ENCODE data around the gene SKAP2. TPM values are rescaled to one million over a fixed set of nuclear protein-coding genes. Genes with fewer than 3 reads are reported as not detected.

The SKAP2 gene
- polyA plus RNA-seq, 1 donor from 2014 or later: 3.6 TPM

- Histone ChIP-seq H3K27ac (ENCODE audit: low read length) (no peak overlapping the region), H3K9me3 (ENCODE audit: low read length) (no peaks in the 10 kb centered on the region), H3K36me3 (ENCODE audit: insufficient read depth, low read length) (no peaks in the 10 kb centered on the region), H3K9me2 (ENCODE audit: insufficient read depth, low read length) (no peaks in the 10 kb centered on the region), H3K27me3 (ENCODE audit: insufficient read depth, low read depth, low read length) (peaks cover 80% of the 10 kb centered on the region), H3F3A (ENCODE audit: insufficient read depth, low read length, poor library complexity, severe bottlenecking) (no peaks in the 10 kb centered on the region), H3K79me2 (replicated peaks; ENCODE audit: insufficient read depth, low read length) (no peaks in the 10 kb centered on the region), H3K4me2 (ENCODE audit: low read length) (no peak overlapping the region), H4K20me1 (ENCODE audit: insufficient read depth) (no peaks in the 10 kb centered on the region), H3K9ac (ENCODE audit: low read length) (no peak overlapping the region), H2AFZ (ENCODE audit: low read depth, low read length) (no peak overlapping the region), H3K4me3 (ENCODE audit: low read length) (no peak overlapping the region)
- no peak for TF ChIP-seq EZH2 (IDR thresholded peaks at IDR 0.05; ENCODE audit: borderline replicate concordance, insufficient read depth, low read length, poor library complexity, severe bottlenecking)
- no peak for TF ChIP-seq SMC3 (conservative IDR thresholded peaks at IDR 0.05; ENCODE audit: poor library complexity)
- TF ChIP-seq TAF1 (IDR thresholded peaks at IDR 0.05; ENCODE audit: low read depth): no peak
- TF ChIP-seq REST (IDR thresholded peaks at IDR 0.05; ENCODE audit: borderline replicate concordance): no peak
- TF ChIP-seq POLR2AphosphoS5 (IDR thresholded peaks at IDR 0.05): peak; percentile 9
- no peak for TF ChIP-seq CTCF (IDR thresholded peaks at IDR 0.05; ENCODE audit: poor library complexity, severe bottlenecking)
- TF ChIP-seq EP300 (conservative IDR thresholded peaks at IDR 0.05; ENCODE audit: poor library complexity, severe bottlenecking): no peak
- TF ChIP-seq MXI1 (conservative IDR thresholded peaks at IDR 0.05; ENCODE audit: poor library complexity, severe bottlenecking): no peak
These were observed 1.6 kb downstream of the SKAP2 start for GRCh38 chr7:26862834-26863233.

GRCh38 chr7:26861050-26861449 lies 3.3 kb downstream of the SKAP2 start:
- Histone ChIP-seq H3K9ac (ENCODE audit: low read length) (no peak overlapping the region), H4K20me1 (ENCODE audit: insufficient read depth) (no peaks in the 10 kb centered on the region), H3K4me3 (ENCODE audit: low read length) (no peak overlapping the region), H3K4me2 (ENCODE audit: low read length) (no peak overlapping the region), H3F3A (ENCODE audit: insufficient read depth, low read length, poor library complexity, severe bottlenecking) (no peaks in the 10 kb centered on the region), H3K36me3 (ENCODE audit: insufficient read depth, low read length) (no peaks in the 10 kb centered on the region), H3K79me2 (replicated peaks; ENCODE audit: insufficient read depth, low read length) (no peaks in the 10 kb centered on the region), H3K27ac (ENCODE audit: low read length) (no peak overlapping the region), H3K27me3 (ENCODE audit: insufficient read depth, low read depth, low read length) (peaks cover 97% of the 10 kb centered on the region), H3K9me3 (ENCODE audit: low read length) (no peaks in the 10 kb centered on the region), H2AFZ (ENCODE audit: low read depth, low read length) (no peak overlapping the region), H3K9me2 (ENCODE audit: insufficient read depth, low read length) (no peaks in the 10 kb centered on the region)
- TF ChIP-seq REST (IDR thresholded peaks at IDR 0.05; ENCODE audit: borderline replicate concordance): no peak
- no peak for TF ChIP-seq POLR2AphosphoS5 (IDR thresholded peaks at IDR 0.05)
- no peak for TF ChIP-seq EZH2 (IDR thresholded peaks at IDR 0.05; ENCODE audit: borderline replicate concordance, insufficient read depth, low read length, poor library complexity, severe bottlenecking)
- no peak for TF ChIP-seq CTCF (IDR thresholded peaks at IDR 0.05; ENCODE audit: poor library complexity, severe bottlenecking)
- no peak for TF ChIP-seq MXI1 (conservative IDR thresholded peaks at IDR 0.05; ENCODE audit: poor library complexity, severe bottlenecking)
- TF ChIP-seq RAD21 (conservative IDR thresholded peaks at IDR 0.05): no peak
